ENCODE data around the gene WIPF1. TPM values are rescaled to one million over a fixed set of nuclear protein-coding genes. Genes with fewer than 3 reads are reported as not detected.

WIPF1 gene
- total RNA-seq, 6 experiments from 2014 or later, result 33.0 to 41.7 (median 38.5) TPM

DNA sequence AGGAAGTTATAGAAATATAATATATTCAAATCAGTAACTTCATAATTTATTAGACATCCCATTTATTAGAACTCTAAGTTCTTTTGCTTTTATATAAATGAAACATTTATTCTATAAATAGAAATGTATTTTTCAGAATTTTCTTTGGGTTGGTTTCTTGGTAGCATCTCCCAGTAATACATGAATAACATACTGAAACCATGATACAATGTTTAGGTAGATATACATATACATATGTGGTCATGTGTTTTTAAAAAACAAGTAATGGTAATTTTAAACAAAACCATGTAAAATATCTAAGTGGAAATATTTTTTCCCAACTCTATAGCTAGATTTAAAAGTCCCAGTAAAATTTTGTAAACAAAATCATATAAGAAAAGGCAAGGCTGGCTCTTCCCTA, 36.9 kb downstream of the WIPF1 start:
- Mint-ChIP-seq H3K36me3 (ENCODE audit: low read depth) (no peaks in the 10 kb centered on the region; the same call in 1 of the 2 replicates), H3K27me3 (ENCODE audit: insufficient read depth) (no peaks in the 10 kb centered on the region), H3K27ac (no peak overlapping the region), H3K4me1 (ENCODE audit: low read depth) (no peaks in the 10 kb centered on the region), H3K4me3 (no peak overlapping the region), H3K9me3 (no peaks in the 10 kb centered on the region)
- TF ChIP-seq, protein P1, sequence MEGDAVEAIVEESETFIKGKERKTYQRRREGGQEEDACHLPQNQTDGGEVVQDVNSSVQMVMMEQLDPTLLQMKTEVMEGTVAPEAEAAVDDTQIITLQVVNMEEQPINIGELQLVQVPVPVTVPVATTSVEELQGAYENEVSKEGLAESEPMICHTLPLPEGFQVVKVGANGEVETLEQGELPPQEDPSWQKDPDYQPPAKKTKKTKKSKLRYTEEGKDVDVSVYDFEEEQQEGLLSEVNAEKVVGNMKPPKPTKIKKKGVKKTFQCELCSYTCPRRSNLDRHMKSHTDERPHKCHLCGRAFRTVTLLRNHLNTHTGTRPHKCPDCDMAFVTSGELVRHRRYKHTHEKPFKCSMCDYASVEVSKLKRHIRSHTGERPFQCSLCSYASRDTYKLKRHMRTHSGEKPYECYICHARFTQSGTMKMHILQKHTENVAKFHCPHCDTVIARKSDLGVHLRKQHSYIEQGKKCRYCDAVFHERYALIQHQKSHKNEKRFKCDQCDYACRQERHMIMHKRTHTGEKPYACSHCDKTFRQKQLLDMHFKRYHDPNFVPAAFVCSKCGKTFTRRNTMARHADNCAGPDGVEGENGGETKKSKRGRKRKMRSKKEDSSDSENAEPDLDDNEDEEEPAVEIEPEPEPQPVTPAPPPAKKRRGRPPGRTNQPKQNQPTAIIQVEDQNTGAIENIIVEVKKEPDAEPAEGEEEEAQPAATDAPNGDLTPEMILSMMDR (IDR thresholded peaks at IDR 0.05), result no peak
- DNase-seq, result no peak

- Mint-ChIP-seq H3K27ac (no peak overlapping the region), H3K4me3 (no peak overlapping the region), H3K9me3 (peaks cover 6% of the 10 kb centered on the region; the same call in 1 of the 2 replicates), H3K36me3 (ENCODE audit: low read depth) (0 out of 2 replicates have a peak, but pooled peaks cover 4% of the 10 kb centered on the region), H3K4me1 (ENCODE audit: low read depth) (no peaks in the 10 kb centered on the region), H3K27me3 (ENCODE audit: insufficient read depth) (no peaks in the 10 kb centered on the region)
- no peak for DNase-seq
- TF ChIP-seq, protein P1 (IDR thresholded peaks at IDR 0.05), result no peak
Observed at GRCh38 chr2:174555998-174556397, 41.6 kb downstream of the WIPF1 start.

GRCh38 chr2:174554529-174555150, 43.0 kb downstream of the WIPF1 start:
- no peaks in the 10 kb centered on the region for H3K4me1 Mint-ChIP-seq (ENCODE audit: low read depth)
- H3K27me3 Mint-ChIP-seq (ENCODE audit: insufficient read depth), result peaks cover 2% of the 10 kb centered on the region; the same call in 1 of the 2 replicates
- TF ChIP-seq, protein P1 (IDR thresholded peaks at IDR 0.05), result no peak
- H3K36me3 Mint-ChIP-seq (ENCODE audit: low read depth), result 0 out of 2 replicates have a peak, but pooled peaks cover 4% of the 10 kb centered on the region
- H3K4me3 Mint-ChIP-seq, result no peak overlapping the region
- DNase-seq, result no peak
- peaks cover 6% of the 10 kb centered on the region; the same call in 1 of the 2 replicates for H3K9me3 Mint-ChIP-seq
- no peak overlapping the region for H3K27ac Mint-ChIP-seq

- Mint-ChIP-seq H3K27ac (no peak overlapping the region), H3K4me1 (ENCODE audit: low read depth) (no peaks in the 10 kb centered on the region), H3K27me3 (ENCODE audit: insufficient read depth) (peaks cover 2% of the 10 kb centered on the region; the same call in 1 of the 2 replicates), H3K4me3 (no peak overlapping the region), H3K36me3 (ENCODE audit: low read depth) (0 out of 2 replicates have a peak, but pooled peaks cover 4% of the 10 kb centered on the region), H3K9me3 (peaks cover 6% of the 10 kb centered on the region; the same call in 1 of the 2 replicates)
- TF ChIP-seq, protein P1 (IDR thresholded peaks at IDR 0.05), result no peak
- DNase-seq, result no peak
Observed at GRCh38 chr2:174553811-174554493, 43.7 kb downstream of the WIPF1 start.

- H3K4me1 Mint-ChIP-seq (ENCODE audit: low read depth), result no peaks in the 10 kb centered on the region
- H3K36me3 Mint-ChIP-seq (ENCODE audit: low read depth), result 0 out of 2 replicates have a peak, but pooled peaks cover 4% of the 10 kb centered on the region
- no peak for DNase-seq
- H3K9me3 Mint-ChIP-seq, result peaks cover 6% of the 10 kb centered on the region; the same call in 1 of the 2 replicates
- no peak overlapping the region for H3K4me3 Mint-ChIP-seq
- TF ChIP-seq, protein P1 (IDR thresholded peaks at IDR 0.05), result no peak
- H3K27me3 Mint-ChIP-seq (ENCODE audit: insufficient read depth), result peaks cover 5% of the 10 kb centered on the region
- H3K27ac Mint-ChIP-seq, result no peak overlapping the region
Observed at GRCh38 chr2:174552880-174553279, 44.7 kb downstream of the WIPF1 start.
